Neural crest cell (in vitro differentiated cells): ENCODE results near the gene PKD2. TPM values are rescaled to one million over a fixed set of nuclear protein-coding genes. Genes with fewer than 3 reads are reported as not detected.

Experiments
- DNase-seq: peaks from one replicate; pipeline ENCODE4 v3.0.0; 2021; ENCODE audit warnings: low read depth, mixed read lengths, low spot score
- H3K27ac Mint-ChIP-seq: one replicate; pipeline ENCODE4 v1.8.0; 2021; ENCODE audit warnings: mild to moderate bottlenecking, mixed read lengths; ENCODE audit not compliant: unreplicated experiment
- H3K27me3 Mint-ChIP-seq: 2 replicates; pipeline ENCODE4 v1.8.0; 2021; ENCODE audit warnings: low read depth, mild to moderate bottlenecking, mixed read lengths
- H3K36me3 Mint-ChIP-seq: 2 replicates; pipeline ENCODE4 v1.8.0; 2021; ENCODE audit warnings: low read depth, mild to moderate bottlenecking, mixed read lengths
- H3K4me1 Mint-ChIP-seq: 2 replicates; pipeline ENCODE4 v1.8.0; 2021; ENCODE audit warnings: mixed read lengths
- H3K4me3 Mint-ChIP-seq: one replicate; pipeline ENCODE4 v1.8.0; 2021; ENCODE audit warnings: mild to moderate bottlenecking, mixed read lengths
- H3K9me3 Mint-ChIP-seq: 2 replicates; pipeline ENCODE4 v1.8.0; 2021; ENCODE audit warnings: mixed read lengths
- CTCF ChIP-seq: fragments of 200-600 bp; sonication (generic); conservative IDR thresholded peaks from 2 replicates; pipeline ENCODE4 v1.5.0; 2021; ENCODE audit warnings: antibody characterized with exemption, mild to moderate bottlenecking
- total RNA-seq: library from RNA; stranded (reverse); gene quantifications from 2 replicates; pipeline ENCODE4 v1.2.1, GENCODE V29; 2021

PKD2 gene
- total RNA-seq, 1 donor from 2014 or later, result 37.9 TPM

- Mint-ChIP-seq H3K9me3 (no peaks in the 10 kb centered on the region), H3K36me3 (no peaks in the 10 kb centered on the region), H3K4me3 (no peak overlapping the region), H3K4me1 (no peaks in the 10 kb centered on the region), H3K27ac (no peak overlapping the region), H3K27me3 (no peaks in the 10 kb centered on the region)
- no peak for DNase-seq
- TF ChIP-seq CTCF, result no peak
Observed at GRCh38 chr4:87967193-87967592, 40.2 kb upstream of the PKD2 start.

DNA sequence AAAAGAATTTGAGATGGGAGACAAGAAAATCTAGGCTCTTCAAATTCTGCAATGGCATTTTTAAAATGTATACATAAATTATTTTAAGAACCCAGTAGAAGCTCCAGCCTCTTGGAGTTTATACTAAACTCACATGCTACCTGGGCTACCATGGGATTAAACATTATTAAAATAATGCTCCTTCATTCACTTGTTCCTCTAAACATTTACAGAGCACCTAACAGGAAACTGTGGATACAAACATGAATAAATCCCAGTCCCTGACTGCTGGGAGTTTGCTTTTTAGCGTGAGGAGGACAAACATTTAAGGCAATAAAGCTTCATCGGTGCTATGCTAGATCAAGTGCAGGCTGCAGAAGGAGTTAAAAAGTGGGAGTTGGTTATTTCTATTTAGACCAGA is 37.3 kb upstream of the PKD2 start:
- no peak for TF ChIP-seq CTCF
- Mint-ChIP-seq H3K4me3 (no peak overlapping the region), H3K4me1 (peaks cover 17% of the 10 kb centered on the region), H3K36me3 (no peaks in the 10 kb centered on the region), H3K27ac (no peak overlapping the region), H3K27me3 (no peaks in the 10 kb centered on the region), H3K9me3 (no peaks in the 10 kb centered on the region)
- no peak for DNase-seq

DNA sequence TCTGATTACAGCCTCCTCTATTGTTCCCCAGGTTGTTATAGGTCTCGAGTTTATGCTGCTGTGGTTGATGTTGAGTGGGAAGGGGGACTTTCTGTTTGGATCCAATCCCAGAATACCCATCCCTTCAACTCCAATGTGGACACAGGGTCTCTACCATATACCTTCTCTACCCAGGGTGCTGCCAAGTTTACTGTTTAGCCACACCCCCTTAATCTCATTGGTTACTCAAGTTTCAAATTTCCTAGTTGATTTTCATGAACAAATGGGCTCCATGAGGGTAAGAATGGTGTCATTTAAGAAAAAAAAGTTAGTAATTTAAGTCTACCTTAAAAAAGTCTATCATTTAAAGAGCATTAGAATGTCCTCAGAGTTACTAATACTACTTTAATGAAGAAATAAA is 35.6 kb upstream of the PKD2 start:
- Mint-ChIP-seq H3K4me3 (no peak overlapping the region), H3K27me3 (no peaks in the 10 kb centered on the region), H3K36me3 (no peaks in the 10 kb centered on the region), H3K9me3 (no peaks in the 10 kb centered on the region), H3K27ac (no peak overlapping the region), H3K4me1 (peaks cover 26% of the 10 kb centered on the region)
- no peak for TF ChIP-seq CTCF
- no peak for DNase-seq

DNA sequence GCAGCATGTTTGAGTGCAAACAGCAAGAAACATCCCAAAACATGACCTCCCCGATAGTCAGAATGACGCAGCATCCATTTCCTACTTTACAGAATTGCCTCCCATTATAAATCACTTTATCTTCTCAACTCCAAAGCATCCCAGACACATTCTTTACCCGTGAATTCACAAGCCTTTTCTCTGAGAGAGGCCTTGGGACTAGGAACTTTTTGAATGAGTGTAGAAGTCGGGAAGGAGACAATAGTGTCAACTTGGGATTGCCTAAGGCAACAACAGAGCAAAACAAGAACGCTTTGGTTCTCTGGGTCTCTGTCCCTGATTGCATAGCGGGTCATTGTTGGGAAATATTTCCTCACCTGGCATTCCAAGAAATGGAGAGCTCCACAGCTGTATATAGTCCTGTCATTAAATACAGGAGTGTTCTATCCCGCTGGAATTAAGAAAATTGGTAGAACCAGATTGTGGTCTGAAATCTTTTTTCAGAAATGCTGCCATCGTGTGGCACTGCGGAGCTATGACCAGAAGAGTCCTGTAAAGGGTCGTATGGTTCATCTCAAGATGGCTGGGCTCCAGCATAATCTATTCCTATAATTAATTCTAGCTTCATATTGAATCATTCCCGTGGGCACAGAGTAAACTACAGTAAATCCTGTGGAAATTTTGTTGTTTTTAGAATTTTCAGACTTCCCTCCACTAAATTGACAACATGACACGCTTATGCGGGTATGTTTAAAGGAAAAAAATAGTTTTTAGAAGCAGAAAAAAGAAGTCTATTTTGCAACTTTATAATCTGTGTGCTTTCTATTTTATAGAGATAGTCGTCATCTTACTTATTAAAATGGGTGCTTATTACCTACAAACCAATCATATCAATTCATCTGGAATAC is 33.9 kb upstream of the PKD2 start:
- peak; percentile 97 for TF ChIP-seq CTCF
- H3K4me1 Mint-ChIP-seq, result peaks cover 33% of the 10 kb centered on the region
- H3K27ac Mint-ChIP-seq, result peak overlapping the region; percentile 43
- DNase-seq, result peak; percentile 53
- H3K27me3 Mint-ChIP-seq, result no peaks in the 10 kb centered on the region
- H3K4me3 Mint-ChIP-seq, result peak overlapping the region; percentile 57
- H3K36me3 Mint-ChIP-seq, result no peaks in the 10 kb centered on the region
- no peaks in the 10 kb centered on the region for H3K9me3 Mint-ChIP-seq

GRCh38 chr4:87974856-87975462 is 32.5 kb upstream of the PKD2 start:
- DNase-seq, result no peak
- no peak overlapping the region for H3K27ac Mint-ChIP-seq
- no peak for TF ChIP-seq CTCF

More at GRCh38 chr4:87974856-87975462, 32.5 kb upstream of the PKD2 start:
- H3K27me3 Mint-ChIP-seq, result no peaks in the 10 kb centered on the region
- H3K9me3 Mint-ChIP-seq, result no peaks in the 10 kb centered on the region
- no peaks in the 10 kb centered on the region for H3K36me3 Mint-ChIP-seq
- H3K4me3 Mint-ChIP-seq, result peak overlapping the region; percentile 20
- H3K4me1 Mint-ChIP-seq, result peaks cover 33% of the 10 kb centered on the region
